ENCODE data around the gene FXYD5.

- TF ChIP-seq, protein P1, sequence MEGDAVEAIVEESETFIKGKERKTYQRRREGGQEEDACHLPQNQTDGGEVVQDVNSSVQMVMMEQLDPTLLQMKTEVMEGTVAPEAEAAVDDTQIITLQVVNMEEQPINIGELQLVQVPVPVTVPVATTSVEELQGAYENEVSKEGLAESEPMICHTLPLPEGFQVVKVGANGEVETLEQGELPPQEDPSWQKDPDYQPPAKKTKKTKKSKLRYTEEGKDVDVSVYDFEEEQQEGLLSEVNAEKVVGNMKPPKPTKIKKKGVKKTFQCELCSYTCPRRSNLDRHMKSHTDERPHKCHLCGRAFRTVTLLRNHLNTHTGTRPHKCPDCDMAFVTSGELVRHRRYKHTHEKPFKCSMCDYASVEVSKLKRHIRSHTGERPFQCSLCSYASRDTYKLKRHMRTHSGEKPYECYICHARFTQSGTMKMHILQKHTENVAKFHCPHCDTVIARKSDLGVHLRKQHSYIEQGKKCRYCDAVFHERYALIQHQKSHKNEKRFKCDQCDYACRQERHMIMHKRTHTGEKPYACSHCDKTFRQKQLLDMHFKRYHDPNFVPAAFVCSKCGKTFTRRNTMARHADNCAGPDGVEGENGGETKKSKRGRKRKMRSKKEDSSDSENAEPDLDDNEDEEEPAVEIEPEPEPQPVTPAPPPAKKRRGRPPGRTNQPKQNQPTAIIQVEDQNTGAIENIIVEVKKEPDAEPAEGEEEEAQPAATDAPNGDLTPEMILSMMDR (IDR thresholded peaks at IDR 0.05): no peak
- no peak for TF ChIP-seq ZFX (IDR thresholded peaks at IDR 0.05; ENCODE audit: borderline replicate concordance)
Measured at GRCh38 chr19:35138305-35138892, 16.1 kb upstream of the FXYD5 start, which contains the start of gene FXYD1.
